HCT116 (cell line): ENCODE results near the gene ATP4A. TPM values are rescaled to one million over a fixed set of nuclear protein-coding genes. Genes with fewer than 3 reads are reported as not detected.
A peak's percentile ranks its signal among the peaks of the same experiment; 100 is the strongest.

Source experiments
- ATAC-seq: fragments of 200-7000 bp; cut with Tn5 transposase; 2 replicates; pipeline ENCODE4 v1.9.1; 2020; ENCODE audit warnings: mild to moderate bottlenecking, moderate library complexity
- BruUV-seq: library from RNA; stranded (reverse); fragments of 400-500 nt; replicated peaks from 2 replicates; lab custom pipeline; 2021; lab: Mats Ljungman, UMichigan
- CTCF ChIA-PET: fragments of 300-600 bp; sonication (Branson Sonifier 250); formaldehyde crosslinking; loops from one replicate; lab custom pipeline; 2021; ENCODE audit warnings: antibody characterized with exemption; lab: Charles Lee
- POLR2A ChIA-PET: fragments of 300-600, 350-600 bp; sonication (Branson Sonifier 250); formaldehyde crosslinking; loops from one replicate; lab custom pipeline; 2021; ENCODE audit warnings: antibody characterized with exemption; lab: Charles Lee
- RAD21 ChIA-PET, 2 experiments: fragments of 300-600 bp; sonication (Branson Sonifier 250); formaldehyde crosslinking; loops; one replicate each; lab custom pipeline; 2023; ENCODE audit warnings: low total read pairs in 2 of 2; ENCODE audit not compliant: uncharacterized antibody in 2 of 2, unreplicated experiment in 2 of 2, low non-redundant PET in 1 of 2; lab: Charles Lee
- DNase-seq: peaks from one replicate; pipeline ENCODE4 v3.0.0-alpha.2; 2010; ENCODE audit warnings: low read depth, low spot score
- H2AFZ ChIP-seq: fragments of 200-600 bp; shearing (Covaris generic), sonication (generic); 2 replicates; pipeline ENCODE4 v1.6.1; 2017; ENCODE audit warnings: low read depth, mixed run types, mixed read lengths, antibody characterized with exemption, low read length; ENCODE audit not compliant: poor library complexity, severe bottlenecking
- H3K27ac ChIP-seq: 2 replicates; pipeline ENCODE4 v1.5.1; 2012; ENCODE audit warnings: low read depth, low read length
- H3K27me3 ChIP-seq: fragments of 200-600 bp; sonication (generic); 2 replicates; pipeline ENCODE4 v1.6.1; 2016; ENCODE audit warnings: mixed run types, low read length, mixed read lengths; ENCODE audit not compliant: insufficient read depth
- H3K36me3 ChIP-seq, 2 experiments: fragments of 200-500 bp in 1 of 2; fragments of 200-600 bp in 1 of 2; sonication (Bioruptor generic) in 1 of 2; sonication (generic) in 1 of 2; 2 replicates each; pipeline versions ENCODE4 v1.5.1 to v1.6.1; 2014 to 2016; ENCODE audit warnings: low read length in 2 of 2, inconsistent platforms in 1 of 2, mixed read lengths in 1 of 2, mixed run types in 1 of 2; ENCODE audit not compliant: insufficient read depth in 2 of 2, control insufficient read depth in 1 of 2
- H3K4me1 ChIP-seq, 2 experiments: fragments of 200-600 bp in 1 of 2; sonication (generic) in 1 of 2; 2 replicates each; pipeline versions ENCODE4 v1.5.1 to v1.6.1; 2012 to 2017; ENCODE audit warnings: low read length in 2 of 2, inconsistent platforms in 1 of 2, mild to moderate bottlenecking in 1 of 2, mixed read lengths in 1 of 2, mixed run types in 1 of 2, moderate library complexity in 1 of 2; ENCODE audit not compliant: insufficient read depth in 2 of 2, control insufficient read depth in 1 of 2
- H3K4me2 ChIP-seq: fragments of 200-600 bp; sonication (generic); 2 replicates; pipeline ENCODE4 v1.6.1; 2017; ENCODE audit warnings: mixed run types, low read length, mixed read lengths
- H3K4me3 ChIP-seq, 2 experiments: fragments of 200-600 bp in 1 of 2; sonication (generic) in 1 of 2; replicated peaks in 1 of 2; 2 replicates each; pipeline ENCODE4 v1.5.1; 2011 to 2016; ENCODE audit warnings: low read length in 2 of 2, control low read depth in 1 of 2, low read depth in 1 of 2, mild to moderate bottlenecking in 1 of 2, mixed read lengths in 1 of 2, mixed run types in 1 of 2
- H3K79me2 ChIP-seq: fragments of 200-600 bp; sonication (generic); 2 replicates; pipeline ENCODE4 v1.6.1; 2017; ENCODE audit warnings: mild to moderate bottlenecking, mixed run types, low read length, moderate library complexity, mixed read lengths; ENCODE audit not compliant: insufficient read depth
- H3K9ac ChIP-seq: fragments of 200-600 bp; sonication (generic); 2 replicates; pipeline ENCODE4 v1.6.1; 2016; ENCODE audit warnings: low read length, mixed read lengths
- H3K9me2 ChIP-seq: fragments of 200-600 bp; sonication (generic), shearing (Covaris generic); 2 replicates; pipeline ENCODE4 v1.6.1; 2017; ENCODE audit warnings: mixed run types, mild to moderate bottlenecking, moderate library complexity; ENCODE audit not compliant: insufficient read depth
- H3K9me3 ChIP-seq, 2 experiments: fragments of 200-500 bp in 1 of 2; fragments of 200-600 bp in 1 of 2; sonication (Bioruptor generic) in 1 of 2; sonication (generic) in 1 of 2; 2 replicates each; pipeline ENCODE4 v1.6.1; 2014 to 2017; ENCODE audit warnings: low read length in 2 of 2, mixed read lengths in 2 of 2, inconsistent platforms in 1 of 2, low read depth in 1 of 2, mild to moderate bottlenecking in 1 of 2, mixed run types in 1 of 2, moderate library complexity in 1 of 2; ENCODE audit not compliant: control insufficient read depth in 1 of 2, insufficient read depth in 1 of 2
- H4K20me1 ChIP-seq: fragments of 200-600 bp; sonication (generic), shearing (Covaris generic); 2 replicates; pipeline ENCODE4 v1.6.1; 2017; ENCODE audit warnings: mixed run types, mild to moderate bottlenecking, moderate library complexity; ENCODE audit not compliant: insufficient read depth
- EZH2 ChIP-seq: fragments of 200-600 bp; sonication (generic); IDR thresholded peaks from 2 replicates; pipeline ENCODE4 v1.6.1; 2017; ENCODE audit warnings: antibody characterized with exemption, mixed run types
- FOSL1 ChIP-seq: IDR thresholded peaks from 2 replicates; pipeline ENCODE4 v1.6.1; 2012; ENCODE audit warnings: low read depth
- POLR2AphosphoS5 ChIP-seq: IDR thresholded peaks from 2 replicates; pipeline ENCODE4 v1.6.1; 2011; ENCODE audit warnings: mild to moderate bottlenecking, low read depth, low read length, moderate library complexity
- SIN3A ChIP-seq: IDR thresholded peaks from 2 replicates; pipeline ENCODE4 v1.6.1; 2012; ENCODE audit warnings: low read depth
- intact Hi-C: fragments of 100-400 bp; cut with micrococcal nuclease; formaldehyde crosslinking; loops from 2 replicates; pipeline ENCODE4 v1.10.0; 2022
- total RNA-seq: library from RNA; stranded (reverse); gene quantifications from one replicate; pipeline ENCODE4 v1.2.1, GENCODE V29; 2021; ENCODE audit not compliant: unreplicated experiment
- TF ChIP-seq, protein P1 (sequence below): IDR thresholded peaks from 2 replicates; pipeline ENCODE4 v1.6.1; 2012
- TF ChIP-seq, protein P2 (sequence below): IDR thresholded peaks from 2 replicates; pipeline ENCODE4 v1.6.1; 2012

Gene ATP4A
- total RNA-seq, 1 experiment from 2014 or later = 0.27 TPM

- TF ChIP-seq, protein P1, sequence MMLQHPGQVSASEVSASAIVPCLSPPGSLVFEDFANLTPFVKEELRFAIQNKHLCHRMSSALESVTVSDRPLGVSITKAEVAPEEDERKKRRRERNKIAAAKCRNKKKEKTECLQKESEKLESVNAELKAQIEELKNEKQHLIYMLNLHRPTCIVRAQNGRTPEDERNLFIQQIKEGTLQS = no peak
- TF ChIP-seq SIN3A (peak; percentile 76; the same call in 1 of the 2 replicates), EZH2 (no peak), POLR2AphosphoS5 (peak; percentile 83)
Observed at GRCh38 chr19:35612559-35613321, 49.3 kb upstream of the ATP4A start, which contains the start of gene HAUS5 (continued).

GRCh38 chr19:35612224-35612558 is 48.7 kb upstream of the ATP4A start:
- H4K20me1 ChIP-seq = no peaks in the 10 kb centered on the region
- ATAC-seq = no peak
- ChIA-PET CTCF (interaction anchor here (1.4 kb wide), 1 partner anchor 10 kb away, joined by 3 read pairs; no protein-coding TSS in a partner anchor), POLR2A (interaction anchor here (0.9 kb wide), 1 partner anchor 14 kb away, joined by 3 read pairs; no protein-coding TSS in a partner anchor), RAD21 (interaction anchor here in 1 of 2 experiments (0.6 kb wide), 1 partner anchor 9 kb away, joined by 3 read pairs; no protein-coding TSS in a partner anchor)
- peak overlapping the region; percentile 98 for H3K9ac ChIP-seq
- peaks cover 0 to 3% of the 10 kb centered on the region in 2 experiments; a peak in 1 of 4 replicates for H3K9me3 ChIP-seq
- H2AFZ ChIP-seq = no peak overlapping the region
- intact Hi-C loops = no loop called here
- TF ChIP-seq, protein P1 = no peak
- TF ChIP-seq FOSL1 = no peak
- TF ChIP-seq SIN3A = no peak
- TF ChIP-seq, protein P2, sequence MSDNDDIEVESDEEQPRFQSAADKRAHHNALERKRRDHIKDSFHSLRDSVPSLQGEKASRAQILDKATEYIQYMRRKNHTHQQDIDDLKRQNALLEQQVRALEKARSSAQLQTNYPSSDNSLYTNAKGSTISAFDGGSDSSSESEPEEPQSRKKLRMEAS = no peak
- H3K27me3 ChIP-seq = no peaks in the 10 kb centered on the region
- no peaks in the 10 kb centered on the region for H3K9me2 ChIP-seq
- peaks cover 5% of the 10 kb centered on the region; the same call in 1 of the 2 replicates for H3K79me2 ChIP-seq
- H3K4me3 ChIP-seq = peak overlapping the region; percentile 31 to 93
- H3K4me1 ChIP-seq = peaks cover 10 to 18% of the 10 kb centered on the region in 2 experiments
- TSS peak; percentile 95 for BruUV-seq
- no peaks in the 10 kb centered on the region; a peak in 2 of 4 replicates for H3K36me3 ChIP-seq
- peak overlapping the region; percentile 13; the same call in 1 of the 2 replicates for H3K27ac ChIP-seq
- H3K4me2 ChIP-seq = peak overlapping the region; percentile 99
- no peak for DNase-seq
